ENCODE data around the gene C19orf85. TPM values are rescaled to one million over a fixed set of nuclear protein-coding genes. Genes with fewer than 3 reads are reported as not detected.

C19orf85 gene
- total and polyA plus RNA-seq, 10 of the 15 experiments (the other 5 are each of a cell fraction or from before 2014, with no cell fraction given), result not detected

GRCh38 chr19:55498246-55498840 is 33.8 kb upstream of the C19orf85 start:
- WGBS (ENCODE audit: insufficient coverage, insufficient replicate concordance, low lambda C conversion rate, missing lambda C conversion rate), result 0% methylated on average over 2 of the region's 2 CpGs
- Histone ChIP-seq H3K4me3 (no peak overlapping the region), H3K9me3 (replicated peaks; ENCODE audit: control insufficient read depth, insufficient read depth, low read length) (no peaks in the 10 kb centered on the region), H3K27ac (ENCODE audit: control insufficient read depth, insufficient read depth) (no peak overlapping the region), H3K4me2 (ENCODE audit: control insufficient read depth, insufficient read depth) (no peak overlapping the region), H3K9ac (ENCODE audit: control insufficient read depth, insufficient read depth, low read length) (no peak overlapping the region), H3K79me2 (ENCODE audit: control insufficient read depth, insufficient read depth, low read length) (no peaks in the 10 kb centered on the region), H3K27me3 (replicated peaks in 1 of 2; ENCODE audit: control insufficient read depth in 2 of 2, insufficient read depth in 2 of 2, low read length in 1 of 2) (no peaks in the 10 kb centered on the region; a peak in 1 of 4 replicates), H3K4me1 (ENCODE audit: control insufficient read depth, insufficient read depth, low read length) (peaks cover 2% of the 10 kb centered on the region), H3K36me3 (ENCODE audit: control insufficient read depth in 2 of 2, insufficient read depth in 2 of 2, low read length in 1 of 2) (no peaks in the 10 kb centered on the region), H2AFZ (ENCODE audit: control insufficient read depth, low read depth, low read length) (no peak overlapping the region), H4K20me1 (ENCODE audit: control insufficient read depth, insufficient read depth) (no peaks in the 10 kb centered on the region)
- RAD21 ChIA-PET (ENCODE audit: unreplicated experiment), result interaction anchor here (1.2 kb wide), 1 partner anchor 31 kb away, joined by 4 read pairs; no protein-coding TSS in a partner anchor
- CTCF ChIA-PET, result interaction anchor here (1.0 to 1.1 kb wide), 2 partner anchors 16 to 31 kb away, joined by 3 to 4 read pairs; no protein-coding TSS in a partner anchor
- SMC1A ChIA-PET (ENCODE audit: uncharacterized antibody, unreplicated experiment), result interaction anchor here (0.5 to 1.5 kb wide), 2 partner anchors 11 to 77 kb away, joined by 3 to 4 read pairs; no protein-coding TSS in a partner anchor
- FAIRE-seq, result no peak
- BruUV-seq (replicated peaks), result no TSS peak
- POLR2A ChIA-PET, result interaction anchor here (1.1 kb wide), 1 partner anchor 8 kb away, joined by 3 read pairs; no protein-coding TSS in a partner anchor
- DNase-seq (ENCODE audit: low read depth, low spot score), result no peak
- no peak for ATAC-seq
- intact Hi-C loops (cut with micrococcal nuclease; ENCODE audit: unreplicated experiment) (no loop called here), in situ Hi-C loops (cut with MboI) (no loop called here)
- TF ChIP-seq SMAD5 (IDR thresholded peaks at IDR 0.05; ENCODE audit: low read depth) (no peak), USF1 (IDR thresholded peaks at IDR 0.05; ENCODE audit: borderline replicate concordance, extremely low read length, insufficient read depth, low read depth, low read length) (no peak), ZBTB33 (IDR thresholded peaks at IDR 0.05) (no peak), BCL3 (IDR thresholded peaks at IDR 0.05; ENCODE audit: borderline replicate concordance, insufficient read depth, low read depth, low read length, poor library complexity, severe bottlenecking) (no peak), ZBTB4 (CRISPR knock-in tag; IDR thresholded peaks at IDR 0.05) (no peak), FOS (IDR thresholded peaks at IDR 0.05; ENCODE audit: borderline replicate concordance, extremely low read depth, insufficient read length) (no peak), E2F4 (IDR thresholded peaks at IDR 0.05; ENCODE audit: low read depth, low read length) (no peak), IKZF1 (conservative IDR thresholded peaks at IDR 0.05) (no peak), KAT2A (conservative IDR thresholded peaks at IDR 0.05; ENCODE audit: control insufficient read depth, low read depth, low read length) (no peak), E2F8 (IDR thresholded peaks at IDR 0.05; ENCODE audit: low read depth, partially characterized antibody) (no peak)

All from GM12878 (cell line).